ENCODE data around the gene SWSAP1.
A peak's percentile ranks its signal among the peaks of the same experiment; 100 is the strongest.
"Not testable (repeated sequence)": the region's sequence is repeated elsewhere in the genome, so short reads cannot be mapped to it uniquely, and the experiment has no call there.

The SWSAP1 gene

DNA sequence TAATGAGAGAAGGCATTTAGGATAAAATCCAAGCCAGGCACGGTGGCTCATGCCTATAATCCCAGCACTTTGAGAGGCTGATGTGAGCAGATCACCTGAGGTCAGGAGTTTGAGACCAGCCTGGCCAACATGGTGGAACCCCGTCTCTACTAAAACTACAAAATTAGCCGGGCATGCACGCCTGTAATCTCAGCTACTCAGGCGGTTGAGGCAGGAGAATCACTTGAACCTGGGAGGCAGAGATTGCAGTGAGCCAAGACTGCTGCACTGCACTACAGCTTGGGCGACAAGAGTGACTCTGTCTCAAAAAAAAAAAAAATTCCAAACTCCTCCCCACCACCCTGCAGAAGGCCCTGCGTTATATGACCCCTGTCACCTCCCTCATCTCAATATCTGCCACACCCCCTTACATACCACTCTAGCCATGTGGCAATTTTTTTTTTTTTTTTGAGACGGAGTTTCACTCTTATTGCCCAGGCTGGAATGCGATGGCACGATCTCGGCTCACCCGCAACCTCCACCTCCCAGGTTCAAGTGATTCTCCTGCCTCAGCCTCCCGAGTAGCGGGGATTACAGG lies 4.9 kb downstream of the SWSAP1 start:
- not testable (repeated sequence) for DNase-seq

DNA sequence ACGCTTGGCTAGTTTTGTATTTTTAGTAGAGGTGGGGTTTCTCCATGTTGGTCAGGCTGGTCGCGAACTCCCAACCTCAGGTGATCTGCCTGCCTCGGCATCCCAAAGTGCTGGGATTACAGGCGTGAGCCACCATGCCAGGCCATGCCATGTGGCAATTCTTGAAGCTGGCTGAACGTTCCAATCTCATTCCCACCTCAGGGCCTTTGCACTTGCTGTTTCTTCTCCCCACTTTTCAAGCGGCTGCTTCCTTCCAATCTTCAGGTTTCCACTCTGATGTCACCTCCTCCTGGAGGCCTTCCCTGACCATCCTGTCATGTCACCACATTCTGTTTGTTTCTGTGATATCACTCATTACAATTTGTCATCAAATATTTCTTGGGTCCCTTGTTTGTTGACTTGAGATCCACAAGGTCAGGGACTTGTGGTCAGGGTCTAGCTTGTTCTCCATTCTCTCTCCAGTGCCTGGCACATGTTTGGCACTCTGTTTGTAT lies 5.4 kb downstream of the SWSAP1 start:
- no peak for DNase-seq

DNA sequence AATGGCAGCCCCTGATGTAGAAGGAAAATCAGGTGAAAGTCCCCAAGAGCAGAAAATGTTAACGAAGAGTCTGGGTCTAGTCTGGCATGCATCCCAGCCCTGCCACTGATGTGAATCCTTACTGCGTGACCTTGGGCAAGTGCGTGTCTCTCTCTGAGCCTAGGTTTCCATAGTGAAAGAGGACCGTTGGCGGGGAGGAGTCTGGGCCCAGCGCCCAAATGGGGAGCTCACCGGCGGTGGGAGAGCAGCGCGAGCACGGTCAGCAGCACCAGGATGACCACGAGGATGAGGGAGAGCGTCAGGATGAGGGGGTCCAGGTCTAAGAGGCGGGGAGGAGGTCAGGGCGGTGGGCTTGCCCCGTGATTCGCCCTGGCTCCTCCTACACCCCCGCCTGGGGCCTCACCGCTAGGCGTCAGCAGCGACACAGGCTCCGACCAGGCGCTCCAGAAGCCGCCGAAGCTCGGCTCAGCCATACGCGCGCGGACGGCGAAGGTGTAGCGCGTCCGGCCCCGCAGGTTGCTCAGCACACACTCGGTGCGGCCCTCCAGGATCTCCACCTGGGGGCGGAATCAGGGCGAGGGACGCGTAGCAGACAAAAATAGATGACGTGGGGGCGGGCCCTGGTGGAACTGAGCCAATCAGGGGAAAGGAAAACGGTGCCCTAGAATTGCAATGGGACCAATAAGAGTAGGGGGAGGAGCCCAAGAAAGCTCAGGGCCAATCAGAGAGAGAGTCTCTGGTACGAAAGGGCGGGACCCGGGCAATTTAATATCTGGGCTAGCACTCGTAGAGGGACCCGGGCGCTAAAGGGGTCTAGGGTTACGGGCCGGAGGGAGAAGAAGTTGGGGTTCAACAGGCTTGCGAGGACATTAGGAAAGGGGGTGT lies 6.4 kb downstream of the SWSAP1 start:
- peak; percentile 93 for DNase-seq

DNA sequence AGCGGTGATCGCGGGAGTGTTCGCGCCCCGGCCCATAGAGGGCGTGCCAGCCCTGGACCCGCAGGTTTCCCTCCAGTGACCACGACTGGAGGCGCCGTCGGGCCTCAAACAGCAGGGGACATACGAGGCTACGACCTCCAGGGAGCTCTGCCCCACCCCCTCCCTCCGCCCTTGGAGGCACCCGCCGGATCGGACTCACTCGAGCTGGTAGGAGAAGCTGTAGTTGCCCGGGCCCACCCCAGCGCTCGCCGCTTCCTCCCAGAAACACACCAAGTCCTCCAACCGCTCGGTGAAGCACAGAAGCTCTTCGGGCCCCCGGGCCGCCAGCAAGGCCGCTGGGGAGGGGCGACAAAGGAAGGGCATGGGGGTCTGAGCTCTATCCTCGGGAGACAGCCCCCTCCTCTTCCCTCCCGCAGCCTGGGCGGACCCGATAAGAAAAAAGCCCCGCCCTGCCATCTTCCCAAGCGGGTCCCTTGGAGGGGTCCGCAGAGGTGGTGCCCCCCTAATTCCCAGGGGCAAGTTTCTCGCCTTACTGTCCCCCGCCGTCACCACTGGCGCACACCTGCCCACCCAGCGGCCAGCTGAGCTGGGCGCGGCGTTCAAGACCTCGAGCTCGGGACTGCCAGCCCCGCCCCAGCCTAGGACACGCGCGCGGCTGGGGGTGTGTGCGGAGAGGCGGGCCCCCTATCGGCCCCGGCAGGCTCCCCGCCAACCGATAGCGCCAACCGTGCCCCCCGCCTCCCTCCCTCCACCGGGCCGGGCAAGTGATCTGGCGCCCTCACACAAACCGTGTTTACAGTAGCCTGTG lies 8.6 kb downstream of the SWSAP1 start:
- DNase-seq: no peak

GRCh38 chr19:11383706-11384048 lies 9.2 kb downstream of the SWSAP1 start:
- DNase-seq: no peak

GRCh38 chr19:11384778-11385129 lies 10.3 kb downstream of the SWSAP1 start:
- no peak for DNase-seq

DNA sequence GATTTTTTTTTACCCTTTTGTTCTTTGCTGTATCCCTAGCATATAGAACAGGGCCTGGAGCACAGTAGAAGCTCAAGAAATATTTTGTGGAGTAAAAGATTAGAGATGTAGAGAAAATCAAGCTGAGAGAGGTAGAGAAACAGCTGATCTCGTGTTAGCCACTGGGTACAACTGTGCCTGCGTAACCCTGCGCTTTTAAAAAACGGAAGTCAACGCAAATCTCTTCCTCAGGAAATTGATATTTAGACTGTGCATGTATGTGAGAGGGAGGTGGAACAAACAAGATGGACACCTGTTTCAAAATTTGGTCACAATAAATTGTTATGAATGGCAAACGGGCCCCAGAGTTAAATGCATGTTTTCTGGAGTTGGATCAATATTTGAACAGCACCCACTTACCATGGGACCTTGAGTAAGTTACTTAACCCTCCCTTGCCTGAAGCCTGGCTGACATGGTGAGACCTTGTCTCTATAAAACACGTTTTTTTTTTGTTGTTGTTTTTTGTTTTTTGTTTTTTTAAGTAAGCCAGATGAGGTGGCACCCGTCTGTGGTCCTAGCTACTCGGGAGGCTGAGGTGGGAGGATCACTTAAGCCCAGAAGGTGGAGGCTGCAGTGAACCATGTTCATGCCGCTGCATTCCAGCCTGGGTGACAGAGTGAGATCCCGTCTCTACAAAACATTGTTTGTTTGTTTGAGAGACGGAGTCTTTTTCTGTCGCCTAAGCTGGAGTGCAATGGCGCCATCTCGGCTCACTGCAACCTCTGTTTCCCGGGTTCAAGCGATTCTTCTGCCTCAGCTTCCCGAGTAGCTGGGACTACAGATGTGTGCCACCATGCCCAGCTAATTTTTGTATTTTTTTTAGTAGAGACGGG lies 12.9 kb downstream of the SWSAP1 start:
- no peak for DNase-seq

- no peak for DNase-seq
These were observed 15.9 kb downstream of the SWSAP1 start for GRCh38 chr19:11390359-11390758.

DNA sequence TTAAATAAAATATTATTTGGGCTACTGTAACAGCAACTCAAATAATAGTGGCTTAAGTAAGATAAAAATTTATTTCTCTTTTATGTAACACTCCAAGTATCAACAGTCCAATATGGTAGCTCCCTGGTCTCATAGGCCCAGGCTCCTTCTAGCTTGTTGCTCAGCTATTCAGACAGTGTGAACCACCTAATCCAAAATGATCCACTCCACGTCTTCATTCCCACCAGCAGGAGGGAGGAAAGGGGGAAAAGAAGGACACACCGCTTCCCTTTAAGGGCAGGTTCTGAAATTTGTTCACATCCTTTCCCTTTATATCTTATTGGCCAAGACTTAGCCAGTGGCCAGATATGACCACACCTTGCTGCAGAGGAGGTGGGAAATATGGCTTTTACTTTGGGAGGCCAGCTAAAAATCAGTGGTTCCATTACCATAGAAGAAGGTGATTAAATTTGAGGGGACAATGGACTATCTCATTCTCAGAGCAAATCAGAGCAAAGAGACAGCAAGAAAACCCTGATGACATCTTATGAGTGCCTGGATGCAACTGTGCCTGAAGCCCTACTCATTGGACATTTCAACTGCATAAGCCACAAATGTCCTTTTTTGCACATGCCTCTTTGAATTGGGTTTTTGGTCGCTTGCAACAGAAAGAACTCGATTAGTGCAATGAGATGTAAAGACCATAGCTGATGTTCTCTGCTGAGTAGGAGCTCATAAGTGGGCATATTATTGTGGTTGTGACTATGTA lies 16.6 kb downstream of the SWSAP1 start:
- no peak for DNase-seq

GRCh38 chr19:11397089-11397610 lies 22.7 kb downstream of the SWSAP1 start:
- no peak for DNase-seq

DNA sequence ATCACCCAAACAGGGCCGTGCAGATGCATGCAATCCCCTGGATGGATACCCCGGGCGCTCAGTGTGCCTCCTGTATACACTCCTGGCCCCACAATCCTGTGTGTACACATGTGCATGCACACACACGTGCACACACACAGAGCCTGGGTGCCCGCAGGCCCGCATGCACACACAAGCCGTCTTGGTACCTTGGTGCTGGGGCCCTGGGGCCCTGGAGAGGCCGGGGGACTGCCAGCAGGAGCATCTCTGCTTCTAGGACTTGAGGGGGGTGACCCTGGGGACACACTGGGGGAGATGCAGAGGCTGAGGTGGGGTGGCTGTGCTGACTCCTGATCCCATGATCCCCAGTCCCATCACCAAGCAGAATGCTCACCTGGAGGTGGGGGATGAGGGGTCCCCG lies 25.2 kb downstream of the SWSAP1 start:
- no peak for DNase-seq

DNA sequence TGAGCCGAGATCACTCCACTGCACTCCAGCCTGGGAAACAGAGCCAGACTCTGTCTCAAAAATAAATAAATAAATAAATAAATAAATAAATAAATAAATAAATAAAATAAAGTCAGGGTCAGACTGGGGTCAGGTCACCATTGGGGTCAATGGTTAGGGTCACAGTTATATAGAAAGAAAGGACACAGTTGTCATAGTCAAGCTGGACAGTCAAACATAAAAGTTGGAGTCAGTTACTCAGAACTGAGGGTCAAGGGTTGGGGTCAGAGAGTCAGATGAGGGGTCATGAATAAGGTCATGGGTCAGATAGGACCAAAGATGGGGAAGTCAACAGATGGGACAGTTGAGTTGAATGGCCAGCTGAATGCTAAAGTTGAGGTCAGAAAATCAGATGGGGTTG lies 26.3 kb downstream of the SWSAP1 start:
- no peak for DNase-seq

- no peak for DNase-seq
These were observed 27.5 kb downstream of the SWSAP1 start for GRCh38 chr19:11401808-11402543.

- no peak for DNase-seq
These were observed 30.2 kb downstream of the SWSAP1 start for GRCh38 chr19:11404588-11405222.

GRCh38 chr19:11405846-11406643 lies 31.6 kb downstream of the SWSAP1 start:
- no peak for DNase-seq

GRCh38 chr19:11406703-11407236 lies 32.3 kb downstream of the SWSAP1 start:
- DNase-seq: not testable (repeated sequence)

DNA sequence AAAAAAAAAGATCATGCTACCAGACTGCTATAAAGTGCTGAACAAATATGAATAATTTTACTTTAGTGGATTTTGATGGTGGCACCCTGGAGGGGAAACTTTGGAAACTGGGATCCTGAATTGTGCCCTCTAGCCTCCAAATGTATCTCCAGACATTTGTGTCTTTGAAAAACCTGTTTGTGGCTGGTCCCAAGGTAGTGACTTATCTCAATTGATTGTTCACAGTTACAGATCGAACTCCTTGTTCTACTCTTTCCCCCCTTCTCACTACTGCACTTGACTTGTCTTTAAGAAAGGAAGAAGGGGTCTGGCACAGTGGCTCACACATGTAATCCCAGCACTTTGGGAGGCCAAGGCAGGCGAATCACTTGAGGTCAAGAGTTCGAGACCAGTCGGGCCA lies 34.1 kb downstream of the SWSAP1 start:
- DNase-seq: no peak

DNA sequence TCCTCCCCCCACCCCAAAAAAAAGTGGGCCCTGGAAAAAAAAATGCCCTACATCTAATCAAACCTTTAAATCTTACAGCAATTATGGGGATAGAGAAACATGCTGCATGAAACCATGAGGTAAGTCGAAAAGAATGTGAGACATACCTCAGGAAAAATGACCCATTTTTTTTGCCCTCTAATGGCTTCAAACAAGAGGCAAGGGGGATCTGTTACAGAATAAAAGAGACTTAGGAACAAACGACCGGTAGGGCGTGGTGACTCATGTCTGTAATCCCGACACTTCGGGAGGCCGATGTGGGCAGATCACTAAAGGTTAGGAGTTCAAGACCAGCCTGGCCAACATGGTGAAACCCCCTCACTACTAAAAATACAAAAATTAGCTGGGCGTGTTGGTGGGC lies 36.2 kb downstream of the SWSAP1 start:
- DNase-seq: no peak

DNA sequence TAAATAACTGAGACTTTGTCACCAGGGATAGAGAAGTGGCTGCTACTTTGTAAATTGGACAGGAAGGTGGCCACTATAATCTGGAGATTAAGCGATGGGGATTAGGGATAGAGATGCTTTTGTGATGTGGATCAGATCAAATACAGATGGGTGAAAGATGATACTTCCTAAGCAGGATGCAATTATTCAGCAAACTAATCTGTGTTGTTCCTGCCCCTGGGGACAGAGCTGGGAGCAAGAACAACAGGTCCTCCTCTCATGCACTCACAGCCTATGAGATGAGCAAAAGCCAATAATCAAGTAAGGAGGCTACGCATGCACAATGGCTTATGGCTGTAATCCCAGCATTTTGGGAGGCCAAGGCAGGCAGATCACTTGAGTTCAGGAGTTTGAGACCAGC lies 40.1 kb downstream of the SWSAP1 start:
- peak; percentile 99 for DNase-seq
